ENCODE measurements around the gene CREB5.

Gene CREB5

DNA sequence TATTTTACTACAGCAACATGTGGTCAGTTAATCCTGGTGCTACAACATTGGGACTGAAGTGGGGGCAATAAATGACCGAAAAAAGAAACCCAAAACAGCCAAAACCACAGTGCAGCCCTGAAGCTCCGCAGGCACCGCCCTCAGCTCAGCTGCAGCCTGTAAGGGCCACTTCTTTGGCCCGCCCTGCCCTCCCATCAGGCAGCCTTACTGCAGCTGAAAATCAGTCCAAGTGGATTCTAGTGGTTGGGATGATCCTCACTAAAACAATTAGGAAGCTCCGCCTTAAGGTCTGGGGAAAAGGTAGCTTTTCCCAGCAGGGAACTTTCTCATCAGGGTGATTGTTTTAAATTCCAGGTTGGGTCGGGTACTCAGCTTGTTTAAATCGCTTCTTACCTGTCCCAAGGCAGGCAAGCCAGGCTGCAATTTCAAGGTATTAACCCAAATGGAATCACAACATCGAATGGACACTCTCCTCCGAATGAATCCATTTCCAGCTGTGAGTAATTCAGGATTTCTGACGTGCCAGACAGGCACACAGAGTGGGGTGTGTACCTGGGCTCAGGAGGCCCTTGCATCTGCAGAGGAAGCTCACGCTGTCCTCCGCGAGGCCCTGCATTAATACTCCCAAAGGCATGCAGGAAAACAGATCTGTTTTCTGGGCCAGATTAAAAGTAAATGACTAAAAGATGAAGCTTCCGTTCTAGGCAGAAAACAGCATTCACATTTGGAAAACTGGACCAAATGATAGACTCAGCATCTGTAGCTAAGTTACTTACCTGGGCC lies 104.3 kb downstream of the CREB5 start:
- no peaks in the 10 kb centered on the region for H3K9me3 ChIP-seq (ENCODE audit: insufficient read depth, low read depth, low read length)
- H2AFZ ChIP-seq (ENCODE audit: low read length) = no peak overlapping the region
- no peak overlapping the region for H3K4me3 ChIP-seq (ENCODE audit: low read length, poor library complexity, severe bottlenecking)
- no peaks in the 10 kb centered on the region for H3K36me3 ChIP-seq (ENCODE audit: insufficient read depth, low read length)
- no peaks in the 10 kb centered on the region for H4K20me1 ChIP-seq (ENCODE audit: insufficient read depth, low read length, poor library complexity, severe bottlenecking)
- H3K27me3 ChIP-seq (ENCODE audit: insufficient read depth, low read length, poor library complexity, severe bottlenecking) = no peaks in the 10 kb centered on the region
- TF ChIP-seq, protein P1, sequence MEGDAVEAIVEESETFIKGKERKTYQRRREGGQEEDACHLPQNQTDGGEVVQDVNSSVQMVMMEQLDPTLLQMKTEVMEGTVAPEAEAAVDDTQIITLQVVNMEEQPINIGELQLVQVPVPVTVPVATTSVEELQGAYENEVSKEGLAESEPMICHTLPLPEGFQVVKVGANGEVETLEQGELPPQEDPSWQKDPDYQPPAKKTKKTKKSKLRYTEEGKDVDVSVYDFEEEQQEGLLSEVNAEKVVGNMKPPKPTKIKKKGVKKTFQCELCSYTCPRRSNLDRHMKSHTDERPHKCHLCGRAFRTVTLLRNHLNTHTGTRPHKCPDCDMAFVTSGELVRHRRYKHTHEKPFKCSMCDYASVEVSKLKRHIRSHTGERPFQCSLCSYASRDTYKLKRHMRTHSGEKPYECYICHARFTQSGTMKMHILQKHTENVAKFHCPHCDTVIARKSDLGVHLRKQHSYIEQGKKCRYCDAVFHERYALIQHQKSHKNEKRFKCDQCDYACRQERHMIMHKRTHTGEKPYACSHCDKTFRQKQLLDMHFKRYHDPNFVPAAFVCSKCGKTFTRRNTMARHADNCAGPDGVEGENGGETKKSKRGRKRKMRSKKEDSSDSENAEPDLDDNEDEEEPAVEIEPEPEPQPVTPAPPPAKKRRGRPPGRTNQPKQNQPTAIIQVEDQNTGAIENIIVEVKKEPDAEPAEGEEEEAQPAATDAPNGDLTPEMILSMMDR (conservative IDR thresholded peaks at IDR 0.05; ENCODE audit: low read length) = no peak
- TF ChIP-seq EZH2phosphoT487 (IDR thresholded peaks at IDR 0.05; ENCODE audit: borderline replicate concordance) = no peak
- no peaks in the 10 kb centered on the region for H3K9me2 ChIP-seq (replicated peaks; ENCODE audit: low read depth, low read length)
- no peak overlapping the region for H3K4me2 ChIP-seq (ENCODE audit: low read depth, low read length, poor library complexity, severe bottlenecking)
- H3K9ac ChIP-seq (ENCODE audit: low read depth, low read length, poor library complexity, severe bottlenecking) = no peak overlapping the region
- no peaks in the 10 kb centered on the region for H3K79me2 ChIP-seq (ENCODE audit: insufficient read depth, low read length)
- no peaks in the 10 kb centered on the region for H3F3A ChIP-seq (ENCODE audit: low read depth)
- peaks cover 12% of the 10 kb centered on the region for H3K4me1 ChIP-seq (ENCODE audit: insufficient read depth, low read length, poor library complexity, severe bottlenecking)

GRCh38 chr7:28517206-28517605 lies 104.9 kb downstream of the CREB5 start:
- Histone ChIP-seq H3K27me3 (ENCODE audit: insufficient read depth, low read length, poor library complexity, severe bottlenecking) (no peaks in the 10 kb centered on the region), H2AFZ (ENCODE audit: low read length) (no peak overlapping the region), H3K9me2 (replicated peaks; ENCODE audit: low read depth, low read length) (no peaks in the 10 kb centered on the region), H4K20me1 (ENCODE audit: insufficient read depth, low read length, poor library complexity, severe bottlenecking) (no peaks in the 10 kb centered on the region), H3K79me2 (ENCODE audit: insufficient read depth, low read length) (no peaks in the 10 kb centered on the region), H3F3A (ENCODE audit: low read depth) (no peaks in the 10 kb centered on the region), H3K4me1 (ENCODE audit: insufficient read depth, low read length, poor library complexity, severe bottlenecking) (peaks cover 12% of the 10 kb centered on the region), H3K4me3 (ENCODE audit: low read length, poor library complexity, severe bottlenecking) (no peak overlapping the region), H3K9me3 (ENCODE audit: insufficient read depth, low read depth, low read length) (no peaks in the 10 kb centered on the region), H3K9ac (ENCODE audit: low read depth, low read length, poor library complexity, severe bottlenecking) (no peak overlapping the region), H3K4me2 (ENCODE audit: low read depth, low read length, poor library complexity, severe bottlenecking) (no peak overlapping the region), H3K36me3 (ENCODE audit: insufficient read depth, low read length) (no peaks in the 10 kb centered on the region)
- TF ChIP-seq, protein P1 (conservative IDR thresholded peaks at IDR 0.05; ENCODE audit: low read length) = no peak
- TF ChIP-seq EZH2phosphoT487 (IDR thresholded peaks at IDR 0.05; ENCODE audit: borderline replicate concordance) = no peak

GRCh38 chr7:28517606-28518005 lies 105.3 kb downstream of the CREB5 start:
- Histone ChIP-seq H3K27me3 (ENCODE audit: insufficient read depth, low read length, poor library complexity, severe bottlenecking) (no peaks in the 10 kb centered on the region), H3K9me2 (replicated peaks; ENCODE audit: low read depth, low read length) (no peaks in the 10 kb centered on the region), H3F3A (ENCODE audit: low read depth) (no peaks in the 10 kb centered on the region), H3K36me3 (ENCODE audit: insufficient read depth, low read length) (no peaks in the 10 kb centered on the region), H3K4me1 (ENCODE audit: insufficient read depth, low read length, poor library complexity, severe bottlenecking) (peaks cover 12% of the 10 kb centered on the region), H4K20me1 (ENCODE audit: insufficient read depth, low read length, poor library complexity, severe bottlenecking) (no peaks in the 10 kb centered on the region), H3K4me2 (ENCODE audit: low read depth, low read length, poor library complexity, severe bottlenecking) (no peak overlapping the region), H3K79me2 (ENCODE audit: insufficient read depth, low read length) (no peaks in the 10 kb centered on the region), H3K9me3 (ENCODE audit: insufficient read depth, low read depth, low read length) (no peaks in the 10 kb centered on the region), H3K4me3 (ENCODE audit: low read length, poor library complexity, severe bottlenecking) (no peak overlapping the region), H3K9ac (ENCODE audit: low read depth, low read length, poor library complexity, severe bottlenecking) (no peak overlapping the region), H2AFZ (ENCODE audit: low read length) (no peak overlapping the region)
- TF ChIP-seq, protein P1 (conservative IDR thresholded peaks at IDR 0.05; ENCODE audit: low read length) = no peak
- no peak for TF ChIP-seq EZH2phosphoT487 (IDR thresholded peaks at IDR 0.05; ENCODE audit: borderline replicate concordance)

Data from Loucy (cell line).